ENCODE data around the gene MPZL2.

DNA sequence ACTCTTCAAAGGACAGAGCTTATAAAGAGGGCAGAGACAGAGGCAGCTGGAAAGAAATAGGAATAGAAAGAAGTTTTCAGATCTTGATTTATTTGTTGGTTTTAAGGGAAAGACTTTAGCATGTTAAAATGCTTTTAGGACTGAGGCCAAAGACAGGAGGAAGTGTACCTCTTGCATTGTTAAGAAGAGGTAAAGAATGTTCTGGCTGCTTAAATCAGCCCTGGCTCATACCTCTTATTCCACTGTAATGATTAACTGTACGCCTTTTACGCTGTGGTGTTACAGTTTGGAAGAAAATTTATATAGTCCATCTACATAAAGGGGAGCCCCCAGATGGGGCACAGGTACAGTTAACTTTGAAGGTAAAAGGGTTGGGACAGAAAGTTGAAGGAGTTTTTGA lies 10.1 kb upstream of the MPZL2 start:
- TF ChIP-seq, protein P1, sequence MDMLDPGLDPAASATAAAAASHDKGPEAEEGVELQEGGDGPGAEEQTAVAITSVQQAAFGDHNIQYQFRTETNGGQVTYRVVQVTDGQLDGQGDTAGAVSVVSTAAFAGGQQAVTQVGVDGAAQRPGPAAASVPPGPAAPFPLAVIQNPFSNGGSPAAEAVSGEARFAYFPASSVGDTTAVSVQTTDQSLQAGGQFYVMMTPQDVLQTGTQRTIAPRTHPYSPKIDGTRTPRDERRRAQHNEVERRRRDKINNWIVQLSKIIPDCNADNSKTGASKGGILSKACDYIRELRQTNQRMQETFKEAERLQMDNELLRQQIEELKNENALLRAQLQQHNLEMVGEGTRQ (IDR thresholded peaks at IDR 0.05; ENCODE audit: borderline replicate concordance, low read depth, low read length), result no peak
- TF ChIP-seq, protein P2, sequence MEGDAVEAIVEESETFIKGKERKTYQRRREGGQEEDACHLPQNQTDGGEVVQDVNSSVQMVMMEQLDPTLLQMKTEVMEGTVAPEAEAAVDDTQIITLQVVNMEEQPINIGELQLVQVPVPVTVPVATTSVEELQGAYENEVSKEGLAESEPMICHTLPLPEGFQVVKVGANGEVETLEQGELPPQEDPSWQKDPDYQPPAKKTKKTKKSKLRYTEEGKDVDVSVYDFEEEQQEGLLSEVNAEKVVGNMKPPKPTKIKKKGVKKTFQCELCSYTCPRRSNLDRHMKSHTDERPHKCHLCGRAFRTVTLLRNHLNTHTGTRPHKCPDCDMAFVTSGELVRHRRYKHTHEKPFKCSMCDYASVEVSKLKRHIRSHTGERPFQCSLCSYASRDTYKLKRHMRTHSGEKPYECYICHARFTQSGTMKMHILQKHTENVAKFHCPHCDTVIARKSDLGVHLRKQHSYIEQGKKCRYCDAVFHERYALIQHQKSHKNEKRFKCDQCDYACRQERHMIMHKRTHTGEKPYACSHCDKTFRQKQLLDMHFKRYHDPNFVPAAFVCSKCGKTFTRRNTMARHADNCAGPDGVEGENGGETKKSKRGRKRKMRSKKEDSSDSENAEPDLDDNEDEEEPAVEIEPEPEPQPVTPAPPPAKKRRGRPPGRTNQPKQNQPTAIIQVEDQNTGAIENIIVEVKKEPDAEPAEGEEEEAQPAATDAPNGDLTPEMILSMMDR (IDR thresholded peaks at IDR 0.05 in 2 of 3, conservative IDR thresholded peaks at IDR 0.05 in 1 of 3; ENCODE audit: control insufficient read depth in 2 of 3, extremely low read depth in 1 of 3, insufficient read depth in 1 of 3, low read depth in 3 of 3, low read length in 3 of 3), result no peak
- TF ChIP-seq SP1 (IDR thresholded peaks at IDR 0.05; ENCODE audit: low read depth, low read length) (no peak), POLR2A (IDR thresholded peaks at IDR 0.05; ENCODE audit: low read depth, low read length) (no peak), HDGF (IDR thresholded peaks at IDR 0.05) (no peak), RB1 (IDR thresholded peaks at IDR 0.05; ENCODE audit: borderline replicate concordance) (no peak)

Data from GM12878 (cell line).